Measurements from ENCODE around the gene ANKRD34B.

- TF ChIP-seq CTCF (IDR thresholded peaks at IDR 0.05; ENCODE audit: borderline replicate concordance, extremely low read depth, low read length, poor library complexity, severe bottlenecking), result no peak
- TF ChIP-seq EZH2 (IDR thresholded peaks at IDR 0.05; ENCODE audit: borderline replicate concordance, low read depth, low read length, severe bottlenecking), result no peak
Observed at GRCh38 chr5:80569961-80570786, at the start of gene ANKRD34B.

Data from DND-41 (cell line).